Measurements from ENCODE around the gene INSL3. TPM values are rescaled to one million over a fixed set of nuclear protein-coding genes. Genes with fewer than 3 reads are reported as not detected.

The INSL3 gene
- total and polyA plus RNA-seq, 2 of the 8 experiments (the other 6 are each of a cell fraction or from before 2014, with no cell fraction given) = 0.41 to 1.5 TPM

- peak; percentile 71 to 82; a peak in 1 of 4 replicates for TF ChIP-seq SIN3A (conservative IDR thresholded peaks at IDR 0.05 in 1 of 2, IDR thresholded peaks at IDR 0.05 in 1 of 2; ENCODE audit: low read depth in 1 of 2, low read length in 2 of 2)
- peak; percentile 94 to 97 (median 95) for TF ChIP-seq CTCF (IDR thresholded peaks at IDR 0.05; ENCODE audit: control extremely low read depth in 1 of 3, insufficient read depth in 1 of 3, low read depth in 1 of 3, low read length in 3 of 3)
- TF ChIP-seq CHD7 (IDR thresholded peaks at IDR 0.05; ENCODE audit: insufficient replicate concordance, low read length) = no peak
- TF ChIP-seq NANOG (IDR thresholded peaks at IDR 0.05; ENCODE audit: insufficient read depth, low read depth, low read length, poor library complexity, severe bottlenecking) = peak; percentile 44
- TF ChIP-seq RBBP5 (IDR thresholded peaks at IDR 0.05; ENCODE audit: borderline replicate concordance, low read depth, low read length) = no peak
- TF ChIP-seq RFX5 (IDR thresholded peaks at IDR 0.05; ENCODE audit: borderline replicate concordance, low read depth, low read length) = no peak
- TF ChIP-seq GABPA (IDR thresholded peaks at IDR 0.05; ENCODE audit: borderline replicate concordance, insufficient read depth, low read length) = peak; percentile 66; the same call in 1 of the 2 replicates
These were observed 54.7 kb downstream of the INSL3 start (continued) for GRCh38 chr19:17766543-17767131.

All from H1 (cell line).